HAP-1 (cell line): Measurements from ENCODE around the gene NT5C1A.

Source experiments
- DNase-seq, 2 experiments: peaks; one replicate each; pipeline ENCODE4 v3.0.0-alpha.2; 2016 to 2020; ENCODE audit warnings: low spot score in 2 of 2
- H3K27me3 ChIP-seq: fragments of 250-450 bp; sonication (Bioruptor Pico); 2 replicates; pipeline ENCODE4 v1.5.1; 2020; ENCODE audit warnings: low read depth, mild to moderate bottlenecking, moderate library complexity
- H3K36me3 ChIP-seq: fragments of 250-450 bp; sonication (Bioruptor Pico); replicated peaks from 2 replicates; pipeline ENCODE4 v1.5.1; 2020; ENCODE audit warnings: mild to moderate bottlenecking
- H3K4me1 ChIP-seq: fragments of 250-450 bp; sonication (Bioruptor Pico); 2 replicates; pipeline ENCODE4 v1.5.1; 2020; ENCODE audit warnings: mild to moderate bottlenecking
- H3K4me3 ChIP-seq: fragments of 250-450 bp; sonication (Bioruptor Pico); 2 replicates; pipeline ENCODE4 v1.5.1; 2020; ENCODE audit warnings: mild to moderate bottlenecking, moderate library complexity
- H3K9me3 ChIP-seq: fragments of 250-450 bp; sonication (Bioruptor Pico); 2 replicates; pipeline ENCODE4 v1.5.1; 2020; ENCODE audit warnings: mild to moderate bottlenecking, moderate library complexity
- in situ Hi-C: fragments of 300-500 bp; cut with MboI; formaldehyde crosslinking; loops from 3 replicates; pipeline ENCODE4 v1.14.3; 2020; ENCODE audit warnings: low sequenced_read_pairs, inconsistent platforms, mixed read lengths

NT5C1A gene

GRCh38 chr1:39650431-39650830, 21.5 kb downstream of the NT5C1A start:
- H3K27me3 ChIP-seq, result no peaks in the 10 kb centered on the region
- in situ Hi-C loops, result no loop called here
- no peaks in the 10 kb centered on the region for H3K9me3 ChIP-seq
- no peaks in the 10 kb centered on the region for H3K4me1 ChIP-seq
- no peak for DNase-seq
- H3K36me3 ChIP-seq, result no peaks in the 10 kb centered on the region
- no peak overlapping the region for H3K4me3 ChIP-seq

DNA sequence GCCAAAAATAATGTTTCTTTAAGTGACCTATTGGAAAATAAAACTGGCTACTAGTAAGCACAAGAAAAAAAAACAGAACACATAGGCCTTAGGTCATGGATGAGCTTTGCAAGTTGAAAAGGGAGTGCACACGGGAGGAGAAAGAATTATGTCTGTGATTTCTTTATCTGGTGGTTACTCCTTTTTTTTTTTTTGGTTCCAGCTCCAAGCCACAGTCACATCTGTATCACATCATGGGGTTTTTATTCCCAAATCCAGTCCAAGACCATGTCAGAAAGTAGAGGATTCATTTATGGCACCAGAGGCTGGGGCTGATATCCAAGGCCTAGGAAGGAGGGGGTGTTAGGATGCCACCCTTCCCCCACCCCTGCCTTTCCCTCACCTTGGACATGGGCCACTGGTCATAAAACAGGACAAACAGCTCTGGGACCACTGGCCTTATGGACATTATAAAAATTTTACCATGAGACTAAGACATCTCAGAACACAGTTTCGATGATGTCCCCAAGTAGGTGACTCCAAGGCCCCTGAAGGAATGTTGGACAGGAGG, 22.2 kb downstream of the NT5C1A start:
- no peaks in the 10 kb centered on the region for H3K9me3 ChIP-seq
- H3K4me3 ChIP-seq, result no peak overlapping the region
- in situ Hi-C loops, result no loop called here
- H3K36me3 ChIP-seq, result no peaks in the 10 kb centered on the region
- no peaks in the 10 kb centered on the region for H3K27me3 ChIP-seq
- no peaks in the 10 kb centered on the region for H3K4me1 ChIP-seq
- no peak for DNase-seq

- Histone ChIP-seq H3K9me3 (no peaks in the 10 kb centered on the region), H3K4me3 (no peak overlapping the region), H3K4me1 (no peaks in the 10 kb centered on the region), H3K27me3 (no peaks in the 10 kb centered on the region), H3K36me3 (no peaks in the 10 kb centered on the region)
- in situ Hi-C loops, result no loop called here
- DNase-seq, result no peak
Measured at GRCh38 chr1:39648496-39648895, 23.4 kb downstream of the NT5C1A start.

DNA sequence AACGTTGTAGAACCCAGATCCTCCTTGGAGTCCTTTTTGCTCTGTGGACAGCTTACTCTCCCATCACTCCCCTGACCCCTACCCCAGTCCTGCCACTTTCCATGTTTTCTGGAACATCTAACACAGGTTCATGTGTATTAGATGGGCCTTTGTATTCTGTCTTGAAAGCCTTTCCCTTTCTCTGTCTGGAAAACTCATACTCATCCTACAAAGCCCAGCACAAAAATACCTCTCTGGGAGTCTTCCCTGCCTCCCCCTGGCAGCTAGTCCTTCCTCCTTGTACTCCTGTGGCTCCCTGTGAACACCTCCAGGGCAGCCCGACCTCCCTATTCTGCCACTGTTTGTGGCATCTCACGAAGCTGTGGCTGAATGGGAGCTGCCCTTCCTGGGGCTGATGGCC, 24.7 kb downstream of the NT5C1A start:
- H3K27me3 ChIP-seq, result no peaks in the 10 kb centered on the region
- no peaks in the 10 kb centered on the region for H3K4me1 ChIP-seq
- in situ Hi-C loops, result no loop called here

DNA sequence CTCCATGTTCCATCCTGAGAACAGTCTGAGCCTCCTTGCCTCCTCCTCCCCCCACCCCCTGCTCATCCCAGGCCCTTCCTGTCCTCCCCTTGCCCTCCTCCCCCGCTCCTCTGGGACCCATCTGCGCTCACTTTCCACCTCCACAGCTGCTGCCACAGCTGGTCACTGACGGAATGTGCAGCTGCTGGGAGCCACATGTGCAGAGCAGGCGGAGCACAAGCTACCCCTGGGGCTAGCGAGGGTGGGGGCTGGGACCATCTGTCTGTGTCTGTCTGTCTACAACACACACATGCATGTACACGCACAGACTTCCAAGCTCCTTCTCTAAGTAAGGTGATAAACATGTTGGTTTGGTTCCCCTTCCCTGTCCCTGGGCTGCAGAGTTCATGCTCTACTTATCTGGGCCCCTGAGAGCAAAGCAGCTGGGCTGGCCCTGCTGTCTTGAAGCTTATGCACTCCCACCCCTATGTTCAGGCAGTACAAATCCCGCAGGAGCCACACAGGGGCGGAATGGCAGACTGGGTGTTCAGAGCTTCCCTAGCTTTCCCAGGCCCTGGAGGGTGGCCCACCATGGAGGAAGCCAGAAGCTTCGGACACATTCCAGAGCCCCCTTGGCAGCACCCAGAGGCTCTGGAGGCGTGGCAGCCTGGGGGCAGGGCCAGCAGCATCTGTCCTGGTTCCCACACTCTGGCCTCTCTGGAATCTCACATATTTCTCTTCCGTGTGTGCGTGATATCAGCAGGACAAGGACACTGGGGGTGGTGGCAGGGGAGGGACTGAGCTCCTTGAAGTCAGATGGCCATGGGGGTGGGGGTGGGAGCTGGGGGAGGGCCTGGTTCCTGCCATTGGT, 25.4 kb downstream of the NT5C1A start:
- peak in 1 of 2 experiments; percentile 47 for DNase-seq

More for the DNA sequence above, 24.7 kb downstream of the NT5C1A start:
- DNase-seq, result no peak
- Histone ChIP-seq H3K4me3 (no peak overlapping the region), H3K36me3 (no peaks in the 10 kb centered on the region), H3K9me3 (no peaks in the 10 kb centered on the region)

DNA sequence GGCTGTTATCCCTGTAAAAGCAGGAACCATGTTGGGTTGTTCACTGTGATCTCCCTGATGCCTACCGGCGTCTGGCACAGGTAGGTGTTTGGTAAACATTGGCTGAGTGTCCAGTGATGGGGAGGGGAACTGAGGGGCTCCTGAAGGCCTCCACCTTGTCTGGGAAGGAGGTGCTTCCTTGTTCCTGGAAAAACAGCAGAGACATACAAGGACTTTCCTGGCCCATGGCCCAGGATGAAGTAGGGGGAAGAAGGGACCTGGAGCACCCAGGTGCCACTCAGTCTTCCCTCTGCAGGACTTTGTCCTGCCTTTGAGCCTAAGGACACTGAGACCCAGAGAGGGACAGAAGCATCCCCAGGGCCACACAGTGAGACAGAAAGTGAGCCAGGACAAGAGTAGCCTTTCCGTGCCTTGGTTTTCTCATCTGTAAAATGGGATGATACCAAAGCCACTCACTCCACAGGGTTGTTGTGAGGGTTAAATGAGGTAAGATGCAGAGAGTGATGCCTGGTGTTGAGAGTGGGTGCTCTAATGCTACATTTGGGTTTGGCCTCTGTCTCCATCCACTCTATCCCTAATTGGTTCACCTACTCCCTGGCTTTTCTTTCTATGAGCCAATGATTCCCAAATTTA, 26.4 kb downstream of the NT5C1A start:
- Histone ChIP-seq H3K4me3 (no peak overlapping the region), H3K4me1 (0 out of 2 replicates have a peak, but pooled peaks cover 3% of the 10 kb centered on the region), H3K27me3 (no peaks in the 10 kb centered on the region), H3K9me3 (no peaks in the 10 kb centered on the region), H3K36me3 (no peaks in the 10 kb centered on the region)
- in situ Hi-C loops, result no loop called here
- DNase-seq, result no peak

More for the DNA sequence above, 25.4 kb downstream of the NT5C1A start:
- Histone ChIP-seq H3K27me3 (no peaks in the 10 kb centered on the region), H3K36me3 (no peaks in the 10 kb centered on the region), H3K4me1 (0 out of 2 replicates have a peak, but pooled peaks cover under 1% of the 10 kb centered on the region), H3K9me3 (no peaks in the 10 kb centered on the region), H3K4me3 (no peak overlapping the region)
- in situ Hi-C loops, result no loop called here

DNA sequence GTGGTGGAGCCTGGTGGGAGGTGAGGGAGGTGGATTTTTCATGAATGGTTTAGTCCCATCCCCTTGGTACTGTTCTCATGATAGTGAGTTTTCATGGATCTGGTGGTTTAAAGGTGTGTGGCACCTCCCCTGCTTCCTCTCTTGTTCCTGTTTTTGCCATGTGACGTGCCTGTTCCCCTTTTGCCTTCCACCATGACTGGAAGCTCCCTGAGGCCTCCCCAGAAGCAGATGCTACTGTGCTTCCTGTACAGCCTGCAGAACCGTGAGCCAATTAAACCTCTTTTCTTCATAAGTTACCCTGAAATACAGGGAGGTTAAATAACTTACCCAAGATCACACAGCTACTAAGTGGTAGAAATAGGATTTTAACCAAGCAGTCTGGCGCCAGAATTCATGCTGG, 28.2 kb downstream of the NT5C1A start:
- Histone ChIP-seq H3K27me3 (no peaks in the 10 kb centered on the region), H3K4me1 (0 out of 2 replicates have a peak, but pooled peaks cover 3% of the 10 kb centered on the region), H3K4me3 (no peak overlapping the region), H3K36me3 (no peaks in the 10 kb centered on the region), H3K9me3 (no peaks in the 10 kb centered on the region)
- no peak for DNase-seq
- in situ Hi-C loops, result no loop called here

DNA sequence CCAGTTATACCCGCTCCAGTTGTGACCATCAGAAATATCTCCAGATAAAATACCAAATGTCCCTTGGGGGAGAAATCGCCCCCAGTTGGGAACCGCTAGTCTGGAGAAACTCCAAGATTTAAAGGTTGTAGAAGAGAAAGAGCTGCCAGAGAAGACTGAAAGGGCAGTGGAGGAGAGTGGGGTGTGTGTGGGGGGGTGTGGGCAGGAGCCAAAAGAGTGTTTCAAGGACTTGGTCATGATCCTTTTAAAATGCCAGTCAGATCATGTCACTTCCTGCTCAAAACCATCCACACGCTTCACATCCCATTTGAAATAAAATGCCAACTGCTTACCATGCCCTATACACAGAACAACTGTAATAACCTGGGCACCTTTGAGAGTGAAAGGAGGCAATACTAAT, 29.1 kb downstream of the NT5C1A start:
- Histone ChIP-seq H3K36me3 (no peaks in the 10 kb centered on the region), H3K4me1 (0 out of 2 replicates have a peak, but pooled peaks cover 3% of the 10 kb centered on the region), H3K9me3 (no peaks in the 10 kb centered on the region), H3K4me3 (no peak overlapping the region), H3K27me3 (no peaks in the 10 kb centered on the region)
- in situ Hi-C loops, result no loop called here
- DNase-seq, result no peak

DNA sequence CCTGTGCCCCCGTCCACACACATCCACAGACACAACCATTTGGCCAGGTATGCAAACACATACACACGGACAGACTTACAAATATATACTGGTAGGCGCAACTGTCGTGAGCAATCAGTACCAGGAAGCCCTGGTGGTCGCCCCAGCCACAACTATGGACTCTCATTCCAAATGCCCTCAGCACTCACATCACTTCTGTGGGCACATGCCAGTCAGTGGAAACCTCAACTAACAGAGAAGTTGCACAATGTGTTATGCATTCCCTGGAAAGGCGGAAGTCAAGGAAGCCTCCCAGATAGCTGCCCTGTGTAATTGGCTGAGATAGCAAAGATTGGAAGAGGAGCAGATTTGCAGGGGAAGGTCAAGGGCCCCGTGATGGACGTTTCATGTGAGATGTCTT, 31.0 kb downstream of the NT5C1A start:
- Histone ChIP-seq H3K27me3 (no peaks in the 10 kb centered on the region), H3K4me3 (no peak overlapping the region), H3K36me3 (no peaks in the 10 kb centered on the region), H3K4me1 (0 out of 2 replicates have a peak, but pooled peaks cover 3% of the 10 kb centered on the region), H3K9me3 (no peaks in the 10 kb centered on the region)
- in situ Hi-C loops, result no loop called here
- no peak for DNase-seq

DNA sequence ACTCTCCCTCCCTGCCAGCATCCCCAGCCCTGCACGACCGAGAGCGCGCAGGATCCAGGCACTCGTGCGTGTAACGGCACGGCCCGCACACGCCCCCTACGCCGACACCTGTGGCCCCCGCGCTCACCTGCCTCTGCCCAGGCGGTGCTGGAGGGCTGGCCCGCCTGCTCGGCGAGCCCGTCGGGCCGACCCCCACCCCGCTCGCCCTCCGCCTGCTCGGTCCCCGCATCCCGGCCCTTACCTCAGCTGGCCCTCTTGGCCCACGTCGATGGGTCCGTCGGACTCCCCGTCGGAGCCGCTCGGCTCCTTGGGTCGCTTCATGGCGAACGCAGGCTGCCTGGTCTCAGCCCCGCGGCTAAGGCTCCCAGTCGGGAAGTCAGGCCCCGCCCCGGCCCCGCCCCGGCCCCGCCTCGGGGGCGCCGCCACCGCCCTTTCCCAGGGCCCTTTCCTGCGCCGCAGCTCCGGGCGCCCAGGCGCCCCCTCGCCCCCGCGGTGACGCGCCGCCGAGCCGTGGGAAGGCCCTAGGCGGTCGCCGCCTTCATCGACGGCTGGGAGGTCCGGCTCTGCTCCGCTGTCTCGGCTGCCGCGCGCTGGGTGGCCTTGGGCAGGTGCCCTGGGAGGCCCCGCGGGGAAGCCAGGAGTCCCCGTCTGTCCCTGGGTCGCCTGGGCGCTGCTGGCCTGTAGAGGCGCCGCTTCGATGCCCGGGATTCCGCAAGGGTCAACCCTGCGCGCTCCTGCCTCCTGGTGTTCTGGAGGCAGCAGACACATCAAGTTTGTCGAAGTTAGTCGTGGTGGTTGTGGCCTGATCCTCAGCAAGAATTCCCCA, 32.4 kb downstream of the NT5C1A start, which contains the start of gene HEYL:
Gene HEYL (minus strand): TSS at position 339 of the 826 bp plus-strand sequence. CDS start 18 bp downstream, at position 321.
- Histone ChIP-seq H3K4me1 (0 out of 2 replicates have a peak, but pooled peaks cover 3% of the 10 kb centered on the region), H3K4me3 (peak within 1 kb of the TSS; percentile 42), H3K9me3 (no peaks in the 10 kb centered on the region), H3K36me3 (no peaks in the 10 kb centered on the region), H3K27me3 (no peaks in the 10 kb centered on the region)
- DNase-seq, result peak; percentile 47 to 90
- in situ Hi-C loops, result no loop called here

GRCh38 chr1:39638965-39639304, 33.0 kb downstream of the NT5C1A start:
- 0 out of 2 replicates have a peak, but pooled peaks cover 3% of the 10 kb centered on the region for H3K4me1 ChIP-seq
- no peaks in the 10 kb centered on the region for H3K27me3 ChIP-seq
- H3K4me3 ChIP-seq, result peak overlapping the region; percentile 42
- H3K9me3 ChIP-seq, result no peaks in the 10 kb centered on the region
- no peak for DNase-seq
- in situ Hi-C loops, result no loop called here
- H3K36me3 ChIP-seq, result no peaks in the 10 kb centered on the region

DNA sequence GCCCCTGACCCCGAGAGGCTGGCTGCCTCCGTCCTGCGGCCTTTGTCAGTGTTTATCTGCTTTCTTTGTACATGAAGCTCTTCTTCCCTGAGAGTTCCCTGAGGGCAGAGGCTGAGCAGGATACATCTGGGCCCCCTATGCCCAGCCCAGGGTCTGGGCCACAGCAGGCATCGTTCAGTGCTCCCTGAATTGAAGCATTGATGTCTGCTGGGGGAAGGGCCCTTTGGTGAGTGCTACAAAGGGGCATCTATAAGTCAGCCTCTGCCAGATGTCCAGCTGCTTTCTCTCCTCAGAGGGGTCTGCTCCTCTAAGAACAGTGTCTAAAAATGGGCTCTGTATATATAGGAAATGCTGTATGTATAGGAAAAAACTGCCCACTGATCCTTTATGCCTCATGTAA, 34.5 kb downstream of the NT5C1A start:
- Histone ChIP-seq H3K4me1 (peaks cover 6% of the 10 kb centered on the region), H3K4me3 (no peak overlapping the region), H3K27me3 (no peaks in the 10 kb centered on the region), H3K9me3 (no peaks in the 10 kb centered on the region), H3K36me3 (no peaks in the 10 kb centered on the region)
- DNase-seq, result no peak
- in situ Hi-C loops, result no loop called here

GRCh38 chr1:39635871-39636210, 36.1 kb downstream of the NT5C1A start:
- H3K4me1 ChIP-seq, result peaks cover 8% of the 10 kb centered on the region
- H3K4me3 ChIP-seq, result no peak overlapping the region
- H3K36me3 ChIP-seq, result peaks cover 5% of the 10 kb centered on the region
- no peak for DNase-seq
- H3K9me3 ChIP-seq, result no peaks in the 10 kb centered on the region
- no peaks in the 10 kb centered on the region for H3K27me3 ChIP-seq
- in situ Hi-C loops, result no loop called here
